GM23338 (cell line): ENCODE measurements around the gene ANKRD49. TPM values are rescaled to one million over a fixed set of nuclear protein-coding genes. Genes with fewer than 3 reads are reported as not detected.

ENCODE experiments used
- ATAC-seq: fragments of 200-7000 bp; cut with Tn5 transposase; 3 replicates; pipeline ENCODE4 v1.9.1; 2020
- DNase-seq: peaks from one replicate; pipeline ENCODE4 v3.0.0-alpha.2; 2015; ENCODE audit warnings: low spot score
- H2AFZ ChIP-seq: fragments of 200-600 bp; sonication (generic); 2 replicates; pipeline ENCODE4 v1.8.0; 2016; ENCODE audit warnings: antibody characterized with exemption, mild to moderate bottlenecking, moderate library complexity
- H3F3A ChIP-seq: fragments of 200-600 bp; sonication (generic); replicated peaks from 2 replicates; pipeline ENCODE4 v1.8.0; 2017; ENCODE audit warnings: antibody characterized with exemption, mixed run types, low read depth
- H3K27ac ChIP-seq: fragments of 200-600 bp; sonication (generic); 2 replicates; pipeline ENCODE4 v1.6.1; 2016; ENCODE audit warnings: low read depth
- H3K27me3 ChIP-seq: fragments of 200-600 bp; sonication (generic); 2 replicates; pipeline ENCODE4 v1.8.0; 2016; ENCODE audit warnings: mild to moderate bottlenecking, mixed run types, moderate library complexity; ENCODE audit not compliant: insufficient read depth
- H3K36me3 ChIP-seq: fragments of 200-600 bp; sonication (generic); 2 replicates; pipeline ENCODE4 v1.8.0; 2016; ENCODE audit warnings: mild to moderate bottlenecking; ENCODE audit not compliant: insufficient read depth
- H3K4me1 ChIP-seq: fragments of 200-600 bp; sonication (generic); 2 replicates; pipeline ENCODE4 v1.8.0; 2016; ENCODE audit warnings: mild to moderate bottlenecking, moderate library complexity; ENCODE audit not compliant: insufficient read depth
- H3K4me2 ChIP-seq: fragments of 200-600 bp; sonication (generic); 2 replicates; pipeline ENCODE4 v1.7.1; 2017; ENCODE audit warnings: mixed run types
- H3K4me3 ChIP-seq: fragments of 200-600 bp; sonication (generic); 2 replicates; pipeline ENCODE4 v1.6.1; 2016; ENCODE audit warnings: mixed run types
- H3K79me2 ChIP-seq: fragments of 200-600 bp; sonication (generic); replicated peaks from 2 replicates; pipeline ENCODE4 v1.8.0; 2017; ENCODE audit warnings: mild to moderate bottlenecking; ENCODE audit not compliant: insufficient read depth
- H3K9me2 ChIP-seq: fragments of 200-600 bp; sonication (generic); 2 replicates; pipeline ENCODE4 v1.8.0; 2017; ENCODE audit not compliant: insufficient read depth
- H4K20me1 ChIP-seq: fragments of 200-600 bp; sonication (generic); replicated peaks from 2 replicates; pipeline ENCODE4 v1.8.0; 2017; ENCODE audit warnings: mild to moderate bottlenecking; ENCODE audit not compliant: insufficient read depth
- H3K27ac Mint-ChIP-seq: 2 replicates; pipeline ENCODE4 v1.8.0; 2020; ENCODE audit warnings: inconsistent platforms, mild to moderate bottlenecking, moderate library complexity, mixed read lengths
- H3K27me3 Mint-ChIP-seq: 3 replicates; pipeline ENCODE4 v1.8.0; 2022; ENCODE audit warnings: low read depth, mild to moderate bottlenecking, moderate library complexity, mixed read lengths, inconsistent platforms; ENCODE audit not compliant: insufficient read depth, poor library complexity
- H3K36me3 Mint-ChIP-seq: 3 replicates; pipeline ENCODE4 v1.8.0; 2021; ENCODE audit warnings: low read depth, mild to moderate bottlenecking, inconsistent platforms, moderate library complexity, mixed read lengths
- H3K4me1 Mint-ChIP-seq: 3 replicates; pipeline ENCODE4 v1.8.0; 2020; ENCODE audit warnings: mild to moderate bottlenecking, inconsistent platforms, mixed read lengths
- H3K4me3 Mint-ChIP-seq: 3 replicates; pipeline ENCODE4 v1.8.0; 2021; ENCODE audit warnings: moderate library complexity, mild to moderate bottlenecking, inconsistent platforms, mixed read lengths
- H3K9me3 Mint-ChIP-seq: 3 replicates; pipeline ENCODE4 v1.8.0; 2020; ENCODE audit warnings: moderate library complexity, mild to moderate bottlenecking, inconsistent platforms, mixed read lengths
- CREB1 ChIP-seq: fragments of 250-450 bp; sonication (Bioruptor Pico); IDR thresholded peaks from 2 replicates; pipeline ENCODE4 v1.5.0; 2020; ENCODE audit warnings: low read depth, mild to moderate bottlenecking, moderate library complexity
- EZH2 ChIP-seq: fragments of 200-600 bp; sonication (generic); IDR thresholded peaks from one replicate; pipeline ENCODE4 v1.8.0; 2017; ENCODE audit warnings: antibody characterized with exemption, mild to moderate bottlenecking, low read depth; ENCODE audit not compliant: unreplicated experiment
- EZH2phosphoT487 ChIP-seq: fragments of 200-600 bp; sonication (generic); IDR thresholded peaks from one replicate; pipeline ENCODE4 v1.8.1; 2018; ENCODE audit warnings: antibody characterized with exemption; ENCODE audit not compliant: unreplicated experiment
- JUNB ChIP-seq: IDR thresholded peaks from one replicate; pipeline ENCODE4 v1.6.1; 2016; ENCODE audit warnings: antibody characterized with exemption; ENCODE audit not compliant: unreplicated experiment
- NANOG ChIP-seq: IDR thresholded peaks from 2 replicates; pipeline ENCODE4 v1.6.1; 2016; ENCODE audit warnings: antibody characterized with exemption, borderline replicate concordance
- POLR2AphosphoS5 ChIP-seq: IDR thresholded peaks from 2 replicates; pipeline ENCODE4 v1.6.1; 2016; ENCODE audit warnings: antibody characterized with exemption, low read depth
- STAT1 ChIP-seq: IDR thresholded peaks from one replicate; pipeline ENCODE4 v1.6.1; 2016; ENCODE audit warnings: antibody characterized with exemption; ENCODE audit not compliant: unreplicated experiment
- ZNF114 ChIP-seq: fragments of 250-450 bp; sonication (Bioruptor Pico); IDR thresholded peaks from 2 replicates; pipeline ENCODE4 v1.5.0; 2020; ENCODE audit warnings: mild to moderate bottlenecking, moderate library complexity
- ZNF331 ChIP-seq: fragments of 250-450 bp; sonication (Bioruptor Pico); IDR thresholded peaks from 2 replicates; pipeline ENCODE4 v1.5.0; 2020; ENCODE audit warnings: low read depth, mild to moderate bottlenecking, moderate library complexity
- polyA plus RNA-seq: library from polyadenylated mRNA; unstranded; fragments of >200 nt; fragmentation: Nextera tagmentation; extraction: Ambion mirVana; gene quantifications from 2 replicates; pipeline ENCODE4 v1.2.1, GENCODE V29; 2016
- total RNA-seq: library from RNA; depleted of rRNA; stranded (reverse); fragments of >200 nt; shearing (Covaris generic); gene quantifications from 2 replicates; pipeline ENCODE4 v1.2.3, GENCODE V29; 2014
- TF ChIP-seq, protein P1 (sequence below), 2 experiments: fragments of 200-600 bp in 1 of 2; sonication (generic) in 1 of 2; conservative IDR thresholded peaks; 2 replicates each; pipeline versions ENCODE4 v1.5.1 to v1.6.1; 2016 to 2017; ENCODE audit warnings: antibody characterized with exemption in 2 of 2, low read depth in 2 of 2, mild to moderate bottlenecking in 2 of 2, moderate library complexity in 1 of 2
- TF ChIP-seq, protein P2 (sequence below): fragments of 250-450 bp; sonication (Bioruptor Pico); IDR thresholded peaks from 2 replicates; pipeline ENCODE4 v1.5.0; 2020; ENCODE audit warnings: mild to moderate bottlenecking, moderate library complexity

ANKRD49 gene
- total and polyA plus RNA-seq, 2 experiments from 2014 or later, result 16.0 to 35.2 TPM

DNA sequence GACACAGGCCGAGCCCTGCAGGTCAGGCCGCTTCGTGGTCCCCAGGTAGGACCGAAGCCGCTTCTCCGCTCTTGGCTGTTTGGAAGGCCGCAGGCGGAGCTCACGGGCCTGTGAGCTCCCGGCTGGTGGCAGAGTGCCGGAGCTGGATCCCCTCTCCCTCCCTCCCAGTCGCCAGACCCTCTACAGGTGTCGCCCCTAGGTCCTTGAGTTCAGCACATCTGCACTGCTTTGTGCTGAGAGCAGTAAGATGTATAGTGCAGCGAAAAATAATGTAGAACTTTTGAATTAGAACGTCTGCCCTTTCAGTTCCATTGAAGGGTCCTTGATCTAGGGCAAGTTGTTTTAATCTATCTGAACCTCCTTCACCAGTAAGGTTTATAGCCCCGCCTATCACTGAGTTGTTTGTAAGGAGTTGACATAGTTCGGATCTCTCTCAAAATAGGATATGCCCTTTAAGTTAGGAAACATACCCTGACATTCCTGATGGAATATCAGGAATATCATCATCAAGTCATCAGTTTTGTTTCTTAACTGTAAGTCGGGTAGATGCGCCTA, 419 bp downstream of the ANKRD49 start:
- ATAC-seq (peak; percentile 83), DNase-seq (no peak)
- Histone ChIP-seq H3K9me2 (no peaks in the 10 kb centered on the region), H3K27ac (peak overlapping the region; percentile 71; the same call in 1 of the 2 replicates), H2AFZ (no peak overlapping the region; the same call in 1 of the 2 replicates), H3K79me2 (peaks cover 27% of the 10 kb centered on the region), H3K4me3 (peak overlapping the region; percentile 61), H3K27me3 (no peaks in the 10 kb centered on the region), H3K4me1 (peaks cover 12% of the 10 kb centered on the region; the same call in 1 of the 2 replicates), H3F3A (no peaks in the 10 kb centered on the region), H4K20me1 (no peaks in the 10 kb centered on the region), H3K4me2 (peak overlapping the region; percentile 85), H3K36me3 (no peaks in the 10 kb centered on the region)
- H3K9me3 Mint-ChIP-seq, result no peaks in the 10 kb centered on the region
- H3K4me1 Mint-ChIP-seq, result peaks cover 9% of the 10 kb centered on the region; the same call in 1 of the 3 replicates
- TF ChIP-seq ZNF331 (CRISPR knock-in tag), result no peak
- no peak for TF ChIP-seq NANOG
- TF ChIP-seq EZH2, result no peak
- no peak for TF ChIP-seq POLR2AphosphoS5
- no peak for TF ChIP-seq ZNF114 (CRISPR knock-in tag)
- TF ChIP-seq JUNB, result no peak
- TF ChIP-seq, protein P1, sequence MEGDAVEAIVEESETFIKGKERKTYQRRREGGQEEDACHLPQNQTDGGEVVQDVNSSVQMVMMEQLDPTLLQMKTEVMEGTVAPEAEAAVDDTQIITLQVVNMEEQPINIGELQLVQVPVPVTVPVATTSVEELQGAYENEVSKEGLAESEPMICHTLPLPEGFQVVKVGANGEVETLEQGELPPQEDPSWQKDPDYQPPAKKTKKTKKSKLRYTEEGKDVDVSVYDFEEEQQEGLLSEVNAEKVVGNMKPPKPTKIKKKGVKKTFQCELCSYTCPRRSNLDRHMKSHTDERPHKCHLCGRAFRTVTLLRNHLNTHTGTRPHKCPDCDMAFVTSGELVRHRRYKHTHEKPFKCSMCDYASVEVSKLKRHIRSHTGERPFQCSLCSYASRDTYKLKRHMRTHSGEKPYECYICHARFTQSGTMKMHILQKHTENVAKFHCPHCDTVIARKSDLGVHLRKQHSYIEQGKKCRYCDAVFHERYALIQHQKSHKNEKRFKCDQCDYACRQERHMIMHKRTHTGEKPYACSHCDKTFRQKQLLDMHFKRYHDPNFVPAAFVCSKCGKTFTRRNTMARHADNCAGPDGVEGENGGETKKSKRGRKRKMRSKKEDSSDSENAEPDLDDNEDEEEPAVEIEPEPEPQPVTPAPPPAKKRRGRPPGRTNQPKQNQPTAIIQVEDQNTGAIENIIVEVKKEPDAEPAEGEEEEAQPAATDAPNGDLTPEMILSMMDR (conservative IDR thresholded peaks at IDR 0.05; ENCODE audit: low read depth in 2 of 2), result no peak
- no peak for TF ChIP-seq CREB1 (CRISPR knock-in tag)
- no peak for TF ChIP-seq EZH2phosphoT487
- no peak for TF ChIP-seq STAT1
- peak overlapping the region; percentile 100 for H3K27ac Mint-ChIP-seq
- peak overlapping the region; percentile 98 for H3K4me3 Mint-ChIP-seq
- H3K27me3 Mint-ChIP-seq, result no peaks in the 10 kb centered on the region
- H3K36me3 Mint-ChIP-seq, result peaks cover 15% of the 10 kb centered on the region

DNA sequence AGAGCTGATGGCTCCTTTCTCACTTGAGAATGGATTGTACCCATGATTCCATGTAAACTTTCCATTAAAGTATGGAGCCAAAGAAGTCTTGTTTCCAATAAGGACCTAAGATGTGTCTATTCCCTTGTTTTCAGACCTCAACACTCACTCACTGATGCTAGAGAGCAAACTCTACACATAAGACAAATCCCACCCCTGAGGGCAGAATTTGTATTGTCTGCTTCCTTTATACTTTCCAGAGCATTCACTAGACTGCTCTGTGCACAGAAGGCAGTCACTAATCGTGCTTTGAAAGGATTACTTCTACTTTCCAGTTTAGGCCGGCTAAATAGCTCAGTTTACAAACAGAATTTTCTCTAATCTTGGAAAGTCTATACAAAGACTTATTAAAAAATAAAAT, 6.4 kb downstream of the ANKRD49 start:
- no peaks in the 10 kb centered on the region for H3K4me1 Mint-ChIP-seq
- TF ChIP-seq, protein P2, sequence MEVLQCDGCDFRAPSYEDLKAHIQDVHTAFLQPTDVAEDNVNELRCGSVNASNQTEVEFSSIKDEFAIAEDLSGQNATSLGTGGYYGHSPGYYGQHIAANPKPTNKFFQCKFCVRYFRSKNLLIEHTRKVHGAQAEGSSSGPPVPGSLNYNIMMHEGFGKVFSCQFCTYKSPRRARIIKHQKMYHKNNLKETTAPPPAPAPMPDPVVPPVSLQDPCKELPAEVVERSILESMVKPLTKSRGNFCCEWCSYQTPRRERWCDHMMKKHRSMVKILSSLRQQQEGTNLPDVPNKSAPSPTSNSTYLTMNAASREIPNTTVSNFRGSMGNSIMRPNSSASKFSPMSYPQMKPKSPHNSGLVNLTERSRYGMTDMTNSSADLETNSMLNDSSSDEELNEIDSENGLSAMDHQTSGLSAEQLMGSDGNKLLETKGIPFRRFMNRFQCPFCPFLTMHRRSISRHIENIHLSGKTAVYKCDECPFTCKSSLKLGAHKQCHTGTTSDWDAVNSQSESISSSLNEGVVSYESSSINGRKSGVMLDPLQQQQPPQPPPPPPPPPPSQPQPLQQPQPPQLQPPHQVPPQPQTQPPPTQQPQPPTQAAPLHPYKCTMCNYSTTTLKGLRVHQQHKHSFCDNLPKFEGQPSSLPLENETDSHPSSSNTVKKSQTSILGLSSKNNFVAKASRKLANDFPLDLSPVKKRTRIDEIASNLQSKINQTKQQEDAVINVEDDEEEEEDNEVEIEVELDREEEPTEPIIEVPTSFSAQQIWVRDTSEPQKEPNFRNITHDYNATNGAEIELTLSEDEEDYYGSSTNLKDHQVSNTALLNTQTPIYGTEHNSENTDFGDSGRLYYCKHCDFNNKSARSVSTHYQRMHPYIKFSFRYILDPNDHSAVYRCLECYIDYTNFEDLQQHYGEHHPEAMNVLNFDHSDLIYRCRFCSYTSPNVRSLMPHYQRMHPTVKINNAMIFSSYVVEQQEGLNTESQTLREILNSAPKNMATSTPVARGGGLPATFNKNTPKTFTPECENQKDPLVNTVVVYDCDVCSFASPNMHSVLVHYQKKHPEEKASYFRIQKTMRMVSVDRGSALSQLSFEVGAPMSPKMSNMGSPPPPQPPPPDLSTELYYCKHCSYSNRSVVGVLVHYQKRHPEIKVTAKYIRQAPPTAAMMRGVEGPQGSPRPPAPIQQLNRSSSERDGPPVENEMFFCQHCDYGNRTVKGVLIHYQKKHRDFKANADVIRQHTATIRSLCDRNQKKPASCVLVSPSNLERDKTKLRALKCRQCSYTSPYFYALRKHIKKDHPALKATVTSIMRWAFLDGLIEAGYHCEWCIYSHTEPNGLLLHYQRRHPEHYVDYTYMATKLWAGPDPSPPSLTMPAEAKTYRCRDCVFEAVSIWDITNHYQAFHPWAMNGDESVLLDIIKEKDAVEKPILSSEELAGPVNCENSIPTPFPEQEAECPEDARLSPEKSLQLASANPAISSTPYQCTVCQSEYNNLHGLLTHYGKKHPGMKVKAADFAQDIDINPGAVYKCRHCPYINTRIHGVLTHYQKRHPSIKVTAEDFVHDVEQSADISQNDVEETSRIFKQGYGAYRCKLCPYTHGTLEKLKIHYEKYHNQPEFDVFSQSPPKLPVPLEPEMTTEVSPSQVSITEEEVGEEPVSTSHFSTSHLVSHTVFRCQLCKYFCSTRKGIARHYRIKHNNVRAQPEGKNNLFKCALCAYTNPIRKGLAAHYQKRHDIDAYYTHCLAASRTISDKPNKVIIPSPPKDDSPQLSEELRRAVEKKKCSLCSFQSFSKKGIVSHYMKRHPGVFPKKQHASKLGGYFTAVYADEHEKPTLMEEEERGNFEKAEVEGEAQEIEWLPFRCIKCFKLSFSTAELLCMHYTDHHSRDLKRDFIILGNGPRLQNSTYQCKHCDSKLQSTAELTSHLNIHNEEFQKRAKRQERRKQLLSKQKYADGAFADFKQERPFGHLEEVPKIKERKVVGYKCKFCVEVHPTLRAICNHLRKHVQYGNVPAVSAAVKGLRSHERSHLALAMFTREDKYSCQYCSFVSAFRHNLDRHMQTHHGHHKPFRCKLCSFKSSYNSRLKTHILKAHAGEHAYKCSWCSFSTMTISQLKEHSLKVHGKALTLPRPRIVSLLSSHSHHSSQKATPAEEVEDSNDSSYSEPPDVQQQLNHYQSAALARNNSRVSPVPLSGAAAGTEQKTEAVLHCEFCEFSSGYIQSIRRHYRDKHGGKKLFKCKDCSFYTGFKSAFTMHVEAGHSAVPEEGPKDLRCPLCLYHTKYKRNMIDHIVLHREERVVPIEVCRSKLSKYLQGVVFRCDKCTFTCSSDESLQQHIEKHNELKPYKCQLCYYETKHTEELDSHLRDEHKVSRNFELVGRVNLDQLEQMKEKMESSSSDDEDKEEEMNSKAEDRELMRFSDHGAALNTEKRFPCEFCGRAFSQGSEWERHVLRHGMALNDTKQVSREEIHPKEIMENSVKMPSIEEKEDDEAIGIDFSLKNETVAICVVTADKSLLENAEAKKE, result no peak
- TF ChIP-seq, protein P1 (conservative IDR thresholded peaks at IDR 0.05; ENCODE audit: low read depth in 2 of 2), result no peak
- TF ChIP-seq ZNF114 (CRISPR knock-in tag), result no peak

More for the DNA sequence above, 6.4 kb downstream of the ANKRD49 start:
- no peaks in the 10 kb centered on the region for H3K4me1 ChIP-seq
- Mint-ChIP-seq H3K27ac (no peak overlapping the region), H3K9me3 (no peaks in the 10 kb centered on the region), H3K4me3 (no peak overlapping the region), H3K36me3 (peaks cover 3% of the 10 kb centered on the region; the same call in 1 of the 3 replicates), H3K27me3 (no peaks in the 10 kb centered on the region)
- H3K27me3 ChIP-seq, result no peaks in the 10 kb centered on the region
- no peak overlapping the region for H3K4me2 ChIP-seq
- no peak overlapping the region for H3K4me3 ChIP-seq
- DNase-seq, result no peak
- no peak for ATAC-seq
- no peak overlapping the region for H3K27ac ChIP-seq
- no peaks in the 10 kb centered on the region for H3K9me2 ChIP-seq
- no peak overlapping the region for H2AFZ ChIP-seq
- no peaks in the 10 kb centered on the region for H4K20me1 ChIP-seq
- no peaks in the 10 kb centered on the region for H3F3A ChIP-seq
- H3K36me3 ChIP-seq, result no peaks in the 10 kb centered on the region
- H3K79me2 ChIP-seq, result no peaks in the 10 kb centered on the region
